SU-DHL-6 (cell line): ENCODE measurements around the gene CANT1.

Experiments used
- H2AFZ ChIP-seq: fragments of 200-600 bp; sonication (generic); 2 replicates; pipeline ENCODE4 v1.6.1; 2014; ENCODE audit warnings: low read depth, mild to moderate bottlenecking, moderate library complexity, mixed read lengths, antibody characterized with exemption, low read length; ENCODE audit not compliant: severe bottlenecking
- H3F3A ChIP-seq: fragments of 200-600 bp; shearing (Covaris generic); 2 replicates; pipeline ENCODE4 v1.6.0; 2016; ENCODE audit warnings: antibody characterized with exemption, mild to moderate bottlenecking; ENCODE audit not compliant: insufficient read depth
- H3K27ac ChIP-seq: fragments of 200-600 bp; sonication (generic); 2 replicates; pipeline ENCODE4 v1.5.1; 2016; ENCODE audit warnings: low read depth, mild to moderate bottlenecking, low read length, moderate library complexity, mixed read lengths
- H3K27me3 ChIP-seq: fragments of 200-600 bp; sonication (generic), shearing (Covaris generic); 2 replicates; pipeline ENCODE4 v1.6.0; 2014; ENCODE audit warnings: mild to moderate bottlenecking, low read length
- H3K36me3 ChIP-seq: fragments of 200-600 bp; sonication (generic); 2 replicates; pipeline ENCODE4 v1.6.1; 2014; ENCODE audit warnings: mild to moderate bottlenecking, low read length, mixed read lengths
- H3K4me2 ChIP-seq: fragments of 300-600, 200-600 bp; shearing (Covaris generic), sonication (generic); 2 replicates; pipeline ENCODE4 v1.6.0; 2014; ENCODE audit warnings: low read length, low read depth, mild to moderate bottlenecking; ENCODE audit not compliant: poor library complexity, severe bottlenecking
- H3K4me3 ChIP-seq: fragments of 200-600 bp; sonication (generic); 2 replicates; pipeline ENCODE4 v1.5.1; 2014; ENCODE audit warnings: antibody characterized with exemption, low read length, mild to moderate bottlenecking, mixed read lengths; ENCODE audit not compliant: insufficient read depth, poor library complexity, severe bottlenecking
- H3K79me2 ChIP-seq: fragments of 200-600 bp; sonication (generic); 2 replicates; pipeline ENCODE4 v1.6.1; 2014; ENCODE audit warnings: mild to moderate bottlenecking, low read length, moderate library complexity; ENCODE audit not compliant: insufficient read depth
- H3K9ac ChIP-seq: fragments of 200-600 bp; sonication (generic); 2 replicates; pipeline ENCODE4 v1.7.0; 2014; ENCODE audit warnings: mild to moderate bottlenecking, low read length
- H3K9me2 ChIP-seq: fragments of 200-600 bp; sonication (generic); replicated peaks from 2 replicates; pipeline ENCODE4 v1.6.1; 2014; ENCODE audit warnings: low read length; ENCODE audit not compliant: insufficient read depth
- H3K9me3 ChIP-seq: fragments of 200-600 bp; sonication (generic); 2 replicates; pipeline ENCODE4 v1.6.1; 2014; ENCODE audit warnings: low read length, mixed read lengths; ENCODE audit not compliant: insufficient read depth
- H4K20me1 ChIP-seq: fragments of 200-600 bp; sonication (generic); 2 replicates; pipeline ENCODE4 v1.6.1; 2014; ENCODE audit warnings: low read depth, mild to moderate bottlenecking, antibody characterized with exemption, low read length, moderate library complexity, mixed read lengths
- EZH2phosphoT487 ChIP-seq: fragments of 200-600 bp; sonication (generic), shearing (Covaris generic); conservative IDR thresholded peaks from 2 replicates; pipeline ENCODE4 v1.6.1; 2018; ENCODE audit warnings: mild to moderate bottlenecking, antibody characterized with exemption, low read length, moderate library complexity, mixed read lengths
- TF ChIP-seq, protein P1 (sequence below): fragments of 200-600 bp; sonication (generic); IDR thresholded peaks from one replicate; pipeline ENCODE4 v1.5.1; 2017; ENCODE audit warnings: antibody characterized with exemption, mild to moderate bottlenecking, low read length, moderate library complexity; ENCODE audit not compliant: insufficient read depth, poor library complexity, severe bottlenecking

Gene CANT1

DNA sequence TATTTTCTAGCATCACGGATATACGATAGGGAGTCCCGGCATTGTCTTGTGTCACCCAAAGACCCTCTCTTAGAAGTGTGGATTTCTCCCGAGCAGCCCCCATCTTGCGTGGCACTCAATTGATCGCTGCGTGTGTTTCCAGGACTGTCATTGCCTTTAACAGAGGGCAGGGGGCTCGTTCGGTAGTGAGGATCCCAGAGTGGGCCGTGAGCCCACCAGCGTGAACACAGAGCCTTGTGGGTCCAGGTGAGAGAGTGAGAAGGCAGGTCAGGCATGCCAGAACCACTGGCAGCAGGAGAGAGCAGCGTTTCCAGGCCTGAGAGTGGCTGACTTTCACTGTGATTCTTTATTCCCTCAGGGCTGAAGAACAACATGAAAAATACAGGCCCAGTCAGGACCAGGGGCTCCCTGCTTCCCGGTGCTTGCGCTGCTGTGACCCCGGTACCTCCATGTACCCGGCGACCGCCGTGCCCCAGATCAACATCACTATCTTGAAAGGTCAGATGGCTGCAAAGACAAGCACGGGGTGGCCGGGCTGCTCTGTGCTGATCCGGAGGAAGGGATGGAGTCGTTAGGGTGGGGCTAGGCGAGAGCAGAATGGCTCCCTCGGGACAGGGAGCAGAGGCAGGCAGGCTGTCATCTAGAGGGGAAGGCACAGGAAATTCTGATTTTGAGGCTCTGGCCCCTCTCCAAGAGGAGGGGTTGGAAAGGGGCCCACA, 36.8 kb upstream of the CANT1 start:
- Histone ChIP-seq H4K20me1 (no peaks in the 10 kb centered on the region), H3F3A (no peaks in the 10 kb centered on the region), H3K27ac (no peak overlapping the region), H2AFZ (no peak overlapping the region), H3K27me3 (no peaks in the 10 kb centered on the region), H3K36me3 (no peaks in the 10 kb centered on the region), H3K4me3 (no peak overlapping the region), H3K4me2 (no peak overlapping the region), H3K9me2 (no peaks in the 10 kb centered on the region), H3K9me3 (no peaks in the 10 kb centered on the region), H3K9ac (no peak overlapping the region), H3K79me2 (no peaks in the 10 kb centered on the region)
- TF ChIP-seq, protein P1, sequence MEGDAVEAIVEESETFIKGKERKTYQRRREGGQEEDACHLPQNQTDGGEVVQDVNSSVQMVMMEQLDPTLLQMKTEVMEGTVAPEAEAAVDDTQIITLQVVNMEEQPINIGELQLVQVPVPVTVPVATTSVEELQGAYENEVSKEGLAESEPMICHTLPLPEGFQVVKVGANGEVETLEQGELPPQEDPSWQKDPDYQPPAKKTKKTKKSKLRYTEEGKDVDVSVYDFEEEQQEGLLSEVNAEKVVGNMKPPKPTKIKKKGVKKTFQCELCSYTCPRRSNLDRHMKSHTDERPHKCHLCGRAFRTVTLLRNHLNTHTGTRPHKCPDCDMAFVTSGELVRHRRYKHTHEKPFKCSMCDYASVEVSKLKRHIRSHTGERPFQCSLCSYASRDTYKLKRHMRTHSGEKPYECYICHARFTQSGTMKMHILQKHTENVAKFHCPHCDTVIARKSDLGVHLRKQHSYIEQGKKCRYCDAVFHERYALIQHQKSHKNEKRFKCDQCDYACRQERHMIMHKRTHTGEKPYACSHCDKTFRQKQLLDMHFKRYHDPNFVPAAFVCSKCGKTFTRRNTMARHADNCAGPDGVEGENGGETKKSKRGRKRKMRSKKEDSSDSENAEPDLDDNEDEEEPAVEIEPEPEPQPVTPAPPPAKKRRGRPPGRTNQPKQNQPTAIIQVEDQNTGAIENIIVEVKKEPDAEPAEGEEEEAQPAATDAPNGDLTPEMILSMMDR, result no peak
- TF ChIP-seq EZH2phosphoT487, result no peak

DNA sequence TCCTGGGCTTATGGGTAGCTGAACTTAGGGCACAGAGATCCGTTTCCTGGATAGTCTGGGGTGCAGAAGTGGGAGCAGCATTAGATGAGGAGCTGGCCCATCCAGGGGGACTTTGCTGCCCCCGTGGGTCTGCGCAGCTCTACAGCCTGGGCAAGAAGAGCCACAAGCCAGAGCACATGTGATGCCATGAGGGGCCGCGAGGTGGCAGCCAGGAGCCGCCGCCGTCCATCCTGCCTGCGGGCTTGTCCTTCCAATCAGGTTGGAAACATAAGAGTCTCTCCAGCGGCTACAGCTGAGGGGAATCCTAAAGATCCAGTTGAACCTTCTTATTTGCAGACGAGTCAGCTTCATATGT, 36.3 kb upstream of the CANT1 start:
- H3K27ac ChIP-seq, result no peak overlapping the region

DNA sequence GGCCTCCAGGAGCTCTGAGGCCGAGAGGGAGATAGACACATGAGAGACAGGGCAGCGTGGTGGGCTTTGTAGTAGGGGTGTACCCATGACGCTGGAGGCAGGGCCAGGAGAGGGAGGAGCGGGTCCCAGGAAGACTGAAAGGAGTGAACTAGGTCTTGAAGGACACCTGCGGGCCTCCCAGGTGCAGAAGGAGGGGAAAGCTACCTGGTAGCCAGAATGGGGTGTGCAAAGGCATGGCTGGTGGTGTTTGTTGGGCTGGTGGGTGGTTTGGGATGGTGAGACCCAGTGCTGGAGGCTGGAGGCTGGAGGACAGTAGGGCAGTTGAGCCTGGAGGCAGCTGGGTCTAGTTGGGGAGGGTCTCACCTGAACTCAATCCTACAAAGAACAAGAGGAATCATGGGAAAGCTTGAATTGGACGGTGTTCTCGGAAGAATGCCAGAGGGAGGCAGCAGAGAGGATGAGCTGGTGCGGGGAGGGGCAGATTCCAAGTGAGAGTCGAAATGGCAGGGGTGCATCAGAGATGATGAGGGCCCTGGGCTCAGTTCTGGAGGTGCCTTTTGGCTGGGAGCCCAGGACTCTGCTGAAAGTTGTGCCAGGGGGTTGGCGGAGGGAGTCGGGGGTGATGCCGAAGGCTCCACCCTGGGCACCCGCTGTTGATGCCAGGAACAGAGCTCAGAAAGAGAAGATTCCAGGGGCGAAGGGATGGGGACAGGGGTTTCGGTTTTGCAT, 35.6 kb upstream of the CANT1 start:
- Histone ChIP-seq H3K79me2 (no peaks in the 10 kb centered on the region), H3K9ac (no peak overlapping the region), H3K27ac (no peak overlapping the region), H3K4me3 (no peak overlapping the region), H3K9me3 (no peaks in the 10 kb centered on the region), H4K20me1 (no peaks in the 10 kb centered on the region), H2AFZ (no peak overlapping the region), H3K9me2 (no peaks in the 10 kb centered on the region), H3K27me3 (no peaks in the 10 kb centered on the region), H3F3A (no peaks in the 10 kb centered on the region), H3K4me2 (no peak overlapping the region), H3K36me3 (no peaks in the 10 kb centered on the region)
- TF ChIP-seq EZH2phosphoT487, result no peak
- TF ChIP-seq, protein P1, result no peak

More for the DNA sequence above, 36.3 kb upstream of the CANT1 start:
- Histone ChIP-seq H3K4me2 (no peak overlapping the region), H3K27me3 (no peaks in the 10 kb centered on the region), H3K9ac (no peak overlapping the region), H3K4me3 (no peak overlapping the region), H3K9me3 (no peaks in the 10 kb centered on the region), H3K36me3 (no peaks in the 10 kb centered on the region), H2AFZ (no peak overlapping the region), H3F3A (no peaks in the 10 kb centered on the region), H3K79me2 (no peaks in the 10 kb centered on the region), H3K9me2 (no peaks in the 10 kb centered on the region), H4K20me1 (no peaks in the 10 kb centered on the region)
- TF ChIP-seq EZH2phosphoT487, result no peak
- TF ChIP-seq, protein P1, result peak; percentile 79
